ENCODE data around the gene DNAJB4.
"Not testable (repeated sequence)": the region's sequence is repeated elsewhere in the genome, so short reads cannot be mapped to it uniquely, and the experiment has no call there.

Gene DNAJB4

GRCh38 chr1:78061825-78062523 is 57.2 kb downstream of the DNAJB4 start:
- no peak for DNase-seq

GRCh38 chr1:78064886-78065285 is 60.1 kb downstream of the DNAJB4 start:
- not testable (repeated sequence) for DNase-seq
